ENCODE results near the gene RNF25. TPM values are rescaled to one million over a fixed set of nuclear protein-coding genes. Genes with fewer than 3 reads are reported as not detected.

The RNF25 gene
- 10 to 100 TPM; 26.0 to 36.0 TPM for total RNA-seq
- 57.8 TPM for polyA plus RNA-seq (ENCODE audit: insufficient read depth, low read depth, low replicate concordance)
- long read RNA-seq, donor 1, transcript RNF25-201 (10 exons, 1,914 nt) = major isoform, 14 of 27 reads
- long read RNA-seq, donor 1, partial matches to known transcripts = 13 of 27 reads
- long read RNA-seq, donor 1, other reads (novel, unspliced or antisense) = 0 of 27 reads
- long read RNA-seq, donor 2, transcript RNF25-201 (10 exons, 1,914 nt) = major isoform, 10 of 19 reads
- long read RNA-seq, donor 2, partial matches to known transcripts = 9 of 19 reads
- long read RNA-seq, donor 2, other reads (novel, unspliced or antisense) = 0 of 19 reads

- H3K4me3 ChIP-seq = peak within 1 kb of the TSS; percentile 73 to 91
- TF ChIP-seq POLR2A (IDR thresholded peaks at IDR 0.05) (no peak), CTCF (IDR thresholded peaks at IDR 0.05) (no peak)
- WGBS, 2 donors = 1% methylated on average over 45 to 49 of the region's 49 CpGs
- intact Hi-C loops (cut with DNase I; ENCODE audit: low total_unique reads) = no loop called here
- H3K9me3 ChIP-seq = no peaks in the 10 kb centered on the region
- DNase-seq = peak; percentile 95
- H3K4me1 ChIP-seq = no peaks in the 10 kb centered on the region
- peak within 1 kb of the TSS; percentile 75 for H3K27ac ChIP-seq
- no peaks in the 10 kb centered on the region for H3K36me3 ChIP-seq (ENCODE audit: low read depth, missing control alignments)
- H3K27me3 ChIP-seq = no peaks in the 10 kb centered on the region
Observed at GRCh38 chr2:218671654-218672566, at the start of gene RNF25, which contains the start of gene STK36. Gene RNF25, minus strand, starts transcription at chr2:218672002. Its CDS starts 32 bp downstream, at chr2:218671970. Gene STK36, plus strand, starts transcription at chr2:218672086. Its CDS starts 744 bp downstream, at chr2:218672830.

- TF ChIP-seq POLR2A (IDR thresholded peaks at IDR 0.05) (no peak), CTCF (IDR thresholded peaks at IDR 0.05) (no peak)
- H3K36me3 ChIP-seq (ENCODE audit: low read depth, missing control alignments) = no peaks in the 10 kb centered on the region
- no peak overlapping the region for H3K27ac ChIP-seq
- H3K4me1 ChIP-seq = no peaks in the 10 kb centered on the region
- DNase-seq = no peak
- no peaks in the 10 kb centered on the region for H3K27me3 ChIP-seq
- intact Hi-C loops (cut with DNase I; ENCODE audit: low total_unique reads) = no loop called here
- no peaks in the 10 kb centered on the region for H3K9me3 ChIP-seq
- no peak overlapping the region for H3K4me3 ChIP-seq
Observed at GRCh38 chr2:218721488-218721887, 49.7 kb upstream of the RNF25 start.

- Histone ChIP-seq H3K27ac (no peak overlapping the region), H3K27me3 (no peaks in the 10 kb centered on the region), H3K4me3 (no peak overlapping the region), H3K9me3 (no peaks in the 10 kb centered on the region), H3K4me1 (no peaks in the 10 kb centered on the region), H3K36me3 (ENCODE audit: low read depth, missing control alignments) (no peaks in the 10 kb centered on the region)
- DNase-seq = no peak
- TF ChIP-seq POLR2A (IDR thresholded peaks at IDR 0.05) (no peak), CTCF (IDR thresholded peaks at IDR 0.05) (no peak)
- intact Hi-C loops (cut with DNase I; ENCODE audit: low total_unique reads) = no loop called here
- 89 to 93% methylated on average over 19 of the region's 19 CpGs for WGBS, 2 donors
Observed at GRCh38 chr2:218720048-218721041, 48.5 kb upstream of the RNF25 start.

- Histone ChIP-seq H3K36me3 (ENCODE audit: low read depth, missing control alignments) (no peaks in the 10 kb centered on the region), H3K9me3 (no peaks in the 10 kb centered on the region), H3K4me3 (no peak overlapping the region), H3K4me1 (no peaks in the 10 kb centered on the region), H3K27ac (no peak overlapping the region), H3K27me3 (no peaks in the 10 kb centered on the region)
- 80 to 81% methylated on average over 3 of the region's 3 CpGs for WGBS, 2 donors
- TF ChIP-seq POLR2A (IDR thresholded peaks at IDR 0.05) = no peak
- no peak for TF ChIP-seq CTCF (IDR thresholded peaks at IDR 0.05)
- no peak for DNase-seq
- intact Hi-C loops (cut with DNase I; ENCODE audit: low total_unique reads) = no loop called here
Observed at GRCh38 chr2:218719457-218719856, 47.7 kb upstream of the RNF25 start.

Measured in testis (tissue), 5 donors.